ENCODE data around the gene THSD4. TPM values are rescaled to one million over a fixed set of nuclear protein-coding genes. Genes with fewer than 3 reads are reported as not detected.
A peak's percentile ranks its signal among the peaks of the same experiment; 100 is the strongest.

Gene THSD4
- total and polyA plus RNA-seq, 8 donors: 15.7 to 43.3 (median 19.1) TPM

DNA sequence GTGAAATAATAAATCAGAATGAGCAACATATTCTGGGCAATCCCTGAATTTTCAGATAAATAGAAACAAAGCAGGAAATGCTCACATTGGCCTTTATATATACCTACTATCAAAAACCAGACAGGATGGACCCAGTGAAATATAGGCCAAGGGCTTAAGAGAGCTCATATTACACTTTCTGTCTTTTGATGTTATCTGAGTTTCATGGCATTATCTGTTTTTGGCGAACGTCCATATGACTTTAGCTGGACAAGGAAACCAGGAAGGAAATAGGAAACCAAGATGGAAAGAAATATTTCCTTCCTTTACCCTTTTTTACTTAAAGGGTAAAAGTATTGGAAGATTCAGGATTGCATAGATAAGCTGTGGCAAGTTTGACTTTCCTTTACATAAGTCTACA, 274.8 kb downstream of the THSD4 start:
- Histone ChIP-seq H3K27me3 (peaks cover 0 to 3% of the 10 kb centered on the region in 2 donors), H3K36me3 (no peaks in the 10 kb centered on the region), H3K27ac (no peak overlapping the region), H3K4me3 (no peak overlapping the region), H3K9me3 (no peaks in the 10 kb centered on the region), H3K4me1 (peaks cover 0 to 14% of the 10 kb centered on the region in 2 donors)
- TF ChIP-seq, protein P1, sequence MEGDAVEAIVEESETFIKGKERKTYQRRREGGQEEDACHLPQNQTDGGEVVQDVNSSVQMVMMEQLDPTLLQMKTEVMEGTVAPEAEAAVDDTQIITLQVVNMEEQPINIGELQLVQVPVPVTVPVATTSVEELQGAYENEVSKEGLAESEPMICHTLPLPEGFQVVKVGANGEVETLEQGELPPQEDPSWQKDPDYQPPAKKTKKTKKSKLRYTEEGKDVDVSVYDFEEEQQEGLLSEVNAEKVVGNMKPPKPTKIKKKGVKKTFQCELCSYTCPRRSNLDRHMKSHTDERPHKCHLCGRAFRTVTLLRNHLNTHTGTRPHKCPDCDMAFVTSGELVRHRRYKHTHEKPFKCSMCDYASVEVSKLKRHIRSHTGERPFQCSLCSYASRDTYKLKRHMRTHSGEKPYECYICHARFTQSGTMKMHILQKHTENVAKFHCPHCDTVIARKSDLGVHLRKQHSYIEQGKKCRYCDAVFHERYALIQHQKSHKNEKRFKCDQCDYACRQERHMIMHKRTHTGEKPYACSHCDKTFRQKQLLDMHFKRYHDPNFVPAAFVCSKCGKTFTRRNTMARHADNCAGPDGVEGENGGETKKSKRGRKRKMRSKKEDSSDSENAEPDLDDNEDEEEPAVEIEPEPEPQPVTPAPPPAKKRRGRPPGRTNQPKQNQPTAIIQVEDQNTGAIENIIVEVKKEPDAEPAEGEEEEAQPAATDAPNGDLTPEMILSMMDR (IDR thresholded peaks at IDR 0.05): no peak
- DNase-seq (no peak), ATAC-seq (no peak)
- intact Hi-C loops (cut with DNase I): no loop called here

DNA sequence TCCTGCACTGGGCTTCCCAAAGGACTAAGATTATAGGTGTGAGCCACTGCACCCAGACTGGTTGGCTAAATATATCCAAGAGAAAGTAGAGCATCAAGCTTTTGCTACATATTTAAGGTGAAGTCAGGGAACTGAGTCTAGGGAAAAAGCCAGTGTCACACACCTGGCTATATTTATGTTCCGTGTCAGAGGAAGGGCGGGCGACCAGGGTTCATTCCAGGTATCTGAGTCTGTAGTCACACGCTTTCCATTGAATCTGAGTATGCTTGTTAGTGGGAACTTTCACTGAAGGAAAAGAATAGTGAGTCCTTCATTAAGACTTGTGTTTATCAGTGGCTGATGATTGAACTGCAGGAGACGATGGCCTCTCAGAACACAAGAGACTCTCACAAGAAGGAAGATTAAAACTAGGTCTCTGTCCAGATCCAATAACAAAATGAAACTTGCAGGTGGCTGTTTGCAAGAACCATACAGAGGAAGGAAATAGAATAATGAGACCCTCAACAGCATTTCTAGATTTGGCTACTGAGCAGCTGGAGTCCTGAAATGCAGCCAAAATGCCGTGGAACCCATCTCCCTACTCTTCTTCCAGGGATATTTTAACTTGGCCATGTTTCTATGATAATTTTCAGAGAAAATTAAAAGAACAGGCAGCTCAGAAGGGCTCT, 276.3 kb downstream of the THSD4 start:
- intact Hi-C loops (cut with DNase I): no loop called here
- H3K27ac ChIP-seq: no peak overlapping the region
- no peak for DNase-seq
- peaks cover 3 to 5% of the 10 kb centered on the region in 2 donors for H3K4me1 ChIP-seq
- H3K4me3 ChIP-seq: no peak overlapping the region
- TF ChIP-seq, protein P1 (IDR thresholded peaks at IDR 0.05): no peak
- H3K27me3 ChIP-seq: peaks cover 0 to 3% of the 10 kb centered on the region in 2 donors
- no peak for ATAC-seq
- no peaks in the 10 kb centered on the region for H3K36me3 ChIP-seq
- H3K9me3 ChIP-seq: no peaks in the 10 kb centered on the region

DNA sequence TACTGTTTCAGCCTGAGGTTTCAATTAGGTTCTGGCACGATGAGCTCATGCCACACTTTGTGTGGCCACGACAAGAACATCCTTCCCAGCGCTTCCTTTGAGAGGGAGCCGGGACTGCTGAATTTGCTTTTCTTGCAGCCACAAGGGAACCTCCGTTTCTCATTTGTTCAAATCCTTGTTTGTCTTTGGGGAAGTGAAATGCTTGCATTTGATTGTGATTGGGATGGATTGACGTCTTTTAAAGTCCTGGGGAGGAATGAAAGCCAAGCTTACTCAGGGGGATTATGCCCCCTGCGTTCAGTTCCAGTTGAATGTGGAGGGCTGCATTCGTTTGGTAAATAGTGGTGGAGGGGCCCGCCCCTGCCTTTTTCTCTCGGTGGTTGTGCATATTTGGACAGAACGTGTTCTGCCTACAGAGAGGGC, 277.6 kb downstream of the THSD4 start:
- DNase-seq (no peak), ATAC-seq (no peak)
- intact Hi-C loops (cut with DNase I): no loop called here
- Histone ChIP-seq H3K9me3 (no peaks in the 10 kb centered on the region), H3K27ac (no peak overlapping the region), H3K27me3 (no peaks in the 10 kb centered on the region), H3K4me1 (peaks cover 0 to 8% of the 10 kb centered on the region in 2 donors), H3K4me3 (no peak overlapping the region), H3K36me3 (no peaks in the 10 kb centered on the region)
- TF ChIP-seq, protein P1 (IDR thresholded peaks at IDR 0.05): no peak

DNA sequence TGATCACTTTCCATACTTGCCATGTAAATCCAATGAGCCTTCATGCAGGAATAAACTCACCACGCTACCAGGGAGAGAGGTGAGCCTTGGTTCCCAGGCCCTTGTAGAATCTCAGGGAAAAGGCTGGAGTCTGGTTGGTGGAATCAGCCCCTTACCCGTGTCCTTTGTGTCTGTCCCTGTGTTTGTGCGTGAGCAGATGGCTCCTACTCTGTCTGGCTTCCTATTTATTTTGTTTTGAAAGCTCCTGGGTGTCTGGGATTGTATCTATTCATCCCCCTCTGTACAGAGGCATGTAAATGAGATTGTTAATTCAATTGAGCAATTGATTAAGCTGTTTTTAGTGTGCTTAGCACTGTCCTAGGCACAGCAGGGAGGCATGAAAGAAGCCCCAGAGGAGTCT, 278.1 kb downstream of the THSD4 start:
- Histone ChIP-seq H3K27ac (no peak overlapping the region), H3K9me3 (no peaks in the 10 kb centered on the region), H3K36me3 (no peaks in the 10 kb centered on the region), H3K4me3 (no peak overlapping the region), H3K27me3 (no peaks in the 10 kb centered on the region), H3K4me1 (peaks cover 0 to 8% of the 10 kb centered on the region in 2 donors)
- TF ChIP-seq, protein P1 (IDR thresholded peaks at IDR 0.05): no peak
- DNase-seq (no peak), ATAC-seq (no peak)
- intact Hi-C loops (cut with DNase I): no loop called here

DNA sequence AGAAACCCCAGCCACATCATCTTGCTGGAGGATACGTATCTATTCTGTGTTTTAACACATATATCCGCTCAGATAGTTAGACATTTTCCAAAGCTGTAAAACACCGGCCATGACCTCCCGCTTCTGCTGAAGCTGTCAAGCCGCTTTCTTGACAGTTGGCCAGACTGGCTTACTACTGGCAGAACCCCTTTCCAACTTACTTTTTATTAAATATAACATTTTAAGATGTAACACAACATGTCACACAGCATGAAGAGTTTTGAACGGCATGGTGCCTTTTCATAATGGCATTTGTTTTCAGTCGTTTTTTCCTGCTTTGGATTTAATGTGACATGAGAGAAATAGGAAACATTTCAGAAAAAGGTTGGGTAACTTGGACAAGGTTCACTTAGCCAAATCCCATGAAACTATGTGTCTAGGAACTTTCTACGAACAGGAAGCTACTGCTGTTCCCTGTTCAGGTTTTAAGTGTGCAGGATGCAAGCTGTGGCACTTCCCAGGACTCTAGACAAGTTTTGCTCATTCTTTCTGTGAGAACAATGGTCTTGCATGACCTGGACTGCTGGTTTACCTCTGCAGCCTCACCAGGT, 281.4 kb downstream of the THSD4 start:
- Histone ChIP-seq H3K27me3 (no peaks in the 10 kb centered on the region), H3K9me3 (no peaks in the 10 kb centered on the region), H3K27ac (no peak overlapping the region), H3K4me1 (peaks cover 6 to 8% of the 10 kb centered on the region in 2 donors), H3K4me3 (no peak overlapping the region), H3K36me3 (no peaks in the 10 kb centered on the region)
- no peak for DNase-seq
- intact Hi-C loops (cut with DNase I): no loop called here
- peak; percentile 33 for ATAC-seq
- TF ChIP-seq, protein P1 (IDR thresholded peaks at IDR 0.05): no peak
